OCI-LY3 (cell line): ENCODE data around the gene KRTCAP3.

Source experiments
- EZH2phosphoT487 ChIP-seq: fragments of 200-600 bp; shearing (Covaris generic); IDR thresholded peaks from 2 replicates; pipeline ENCODE4 v1.6.1; 2018; ENCODE audit warnings: antibody characterized with exemption, mixed run types, low read depth
- TF ChIP-seq, protein P1 (sequence below): fragments of 200-600, 300-600 bp; sonication (generic); IDR thresholded peaks from 2 replicates; pipeline ENCODE4 v1.5.1; 2014; ENCODE audit warnings: antibody characterized with exemption, low read length, low read depth

- TF ChIP-seq, protein P1, sequence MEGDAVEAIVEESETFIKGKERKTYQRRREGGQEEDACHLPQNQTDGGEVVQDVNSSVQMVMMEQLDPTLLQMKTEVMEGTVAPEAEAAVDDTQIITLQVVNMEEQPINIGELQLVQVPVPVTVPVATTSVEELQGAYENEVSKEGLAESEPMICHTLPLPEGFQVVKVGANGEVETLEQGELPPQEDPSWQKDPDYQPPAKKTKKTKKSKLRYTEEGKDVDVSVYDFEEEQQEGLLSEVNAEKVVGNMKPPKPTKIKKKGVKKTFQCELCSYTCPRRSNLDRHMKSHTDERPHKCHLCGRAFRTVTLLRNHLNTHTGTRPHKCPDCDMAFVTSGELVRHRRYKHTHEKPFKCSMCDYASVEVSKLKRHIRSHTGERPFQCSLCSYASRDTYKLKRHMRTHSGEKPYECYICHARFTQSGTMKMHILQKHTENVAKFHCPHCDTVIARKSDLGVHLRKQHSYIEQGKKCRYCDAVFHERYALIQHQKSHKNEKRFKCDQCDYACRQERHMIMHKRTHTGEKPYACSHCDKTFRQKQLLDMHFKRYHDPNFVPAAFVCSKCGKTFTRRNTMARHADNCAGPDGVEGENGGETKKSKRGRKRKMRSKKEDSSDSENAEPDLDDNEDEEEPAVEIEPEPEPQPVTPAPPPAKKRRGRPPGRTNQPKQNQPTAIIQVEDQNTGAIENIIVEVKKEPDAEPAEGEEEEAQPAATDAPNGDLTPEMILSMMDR, result no peak
- TF ChIP-seq EZH2phosphoT487, result no peak
Measured at GRCh38 chr2:27412419-27413152, 29.6 kb upstream of the KRTCAP3 start.
